ENCODE measurements around the gene PURA.

DNA sequence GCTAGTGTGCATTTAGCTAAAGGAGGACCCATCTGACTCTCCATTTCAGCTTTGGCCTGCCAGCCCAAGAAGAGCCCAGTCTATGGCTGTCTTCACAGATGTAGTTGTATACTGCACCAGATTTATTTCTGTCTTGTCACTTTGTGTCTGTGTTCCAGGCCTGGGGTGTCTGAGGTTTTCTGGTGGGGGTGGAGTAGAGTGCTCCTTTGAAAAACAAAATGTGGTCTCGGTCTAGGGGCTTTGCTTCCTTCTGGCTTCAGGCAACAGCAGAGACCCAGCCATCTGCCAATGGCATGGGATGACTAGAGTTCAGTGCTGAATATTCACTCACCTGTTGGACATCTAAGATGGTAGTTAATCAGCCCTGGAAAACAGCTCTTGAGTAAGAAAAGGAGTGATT, 22.7 kb downstream of the PURA start:
- TF ChIP-seq, protein P1, sequence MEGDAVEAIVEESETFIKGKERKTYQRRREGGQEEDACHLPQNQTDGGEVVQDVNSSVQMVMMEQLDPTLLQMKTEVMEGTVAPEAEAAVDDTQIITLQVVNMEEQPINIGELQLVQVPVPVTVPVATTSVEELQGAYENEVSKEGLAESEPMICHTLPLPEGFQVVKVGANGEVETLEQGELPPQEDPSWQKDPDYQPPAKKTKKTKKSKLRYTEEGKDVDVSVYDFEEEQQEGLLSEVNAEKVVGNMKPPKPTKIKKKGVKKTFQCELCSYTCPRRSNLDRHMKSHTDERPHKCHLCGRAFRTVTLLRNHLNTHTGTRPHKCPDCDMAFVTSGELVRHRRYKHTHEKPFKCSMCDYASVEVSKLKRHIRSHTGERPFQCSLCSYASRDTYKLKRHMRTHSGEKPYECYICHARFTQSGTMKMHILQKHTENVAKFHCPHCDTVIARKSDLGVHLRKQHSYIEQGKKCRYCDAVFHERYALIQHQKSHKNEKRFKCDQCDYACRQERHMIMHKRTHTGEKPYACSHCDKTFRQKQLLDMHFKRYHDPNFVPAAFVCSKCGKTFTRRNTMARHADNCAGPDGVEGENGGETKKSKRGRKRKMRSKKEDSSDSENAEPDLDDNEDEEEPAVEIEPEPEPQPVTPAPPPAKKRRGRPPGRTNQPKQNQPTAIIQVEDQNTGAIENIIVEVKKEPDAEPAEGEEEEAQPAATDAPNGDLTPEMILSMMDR (IDR thresholded peaks at IDR 0.05; ENCODE audit: low read depth, low read length), result no peak
- no peak for TF ChIP-seq EZH2phosphoT487 (IDR thresholded peaks at IDR 0.05; ENCODE audit: low read depth)

Data from OCI-LY3 (cell line).